Duodenal mucosa (tissue), 2 donors: Measurements from ENCODE around the gene CUL1.

Experiments used
- H3K27ac ChIP-seq: one replicate; pipeline ENCODE4 v1.7.0; 2013; ENCODE audit warnings: low read depth, low read length
- H3K27me3 ChIP-seq, 2 donors: one replicate each; pipeline ENCODE4 v1.7.0; 2013; ENCODE audit warnings: low read length in 2 of 2, control low read depth in 1 of 2; ENCODE audit not compliant: insufficient read depth in 2 of 2, control insufficient read depth in 1 of 2
- H3K36me3 ChIP-seq, 2 donors: one replicate each; pipeline ENCODE4 v1.7.0; 2013; ENCODE audit warnings: low read length in 2 of 2, control low read depth in 1 of 2; ENCODE audit not compliant: insufficient read depth in 2 of 2, control insufficient read depth in 1 of 2
- H3K4me1 ChIP-seq, 2 donors: one replicate each; pipeline ENCODE4 v1.7.0; 2013; ENCODE audit warnings: low read length in 2 of 2, control low read depth in 1 of 2; ENCODE audit not compliant: insufficient read depth in 2 of 2, control insufficient read depth in 1 of 2
- H3K4me3 ChIP-seq, 2 donors: one replicate each; pipeline ENCODE4 v1.7.0; 2013; ENCODE audit warnings: low read length in 2 of 2, low read depth in 1 of 2
- H3K9ac ChIP-seq, 2 donors: one replicate each; pipeline ENCODE4 v1.7.0; 2013; ENCODE audit warnings: low read length in 2 of 2, low read depth in 1 of 2
- H3K9me3 ChIP-seq, 2 donors: one replicate each; pipeline ENCODE4 v1.7.0; 2013; ENCODE audit warnings: low read length in 2 of 2, control low read depth in 1 of 2; ENCODE audit not compliant: control insufficient read depth in 1 of 2

CUL1 gene

GRCh38 chr7:148670807-148671206, 27.9 kb upstream of the CUL1 start:
- Histone ChIP-seq H3K36me3 (no peaks in the 10 kb centered on the region), H3K27me3 (no peaks in the 10 kb centered on the region), H3K9me3 (peaks cover 0 to 5% of the 10 kb centered on the region in 2 donors), H3K9ac (no peak overlapping the region), H3K4me3 (no peak overlapping the region), H3K4me1 (no peaks in the 10 kb centered on the region), H3K27ac (no peak overlapping the region)

- no peaks in the 10 kb centered on the region for H3K27me3 ChIP-seq
- H3K4me1 ChIP-seq = no peaks in the 10 kb centered on the region
- no peak overlapping the region for H3K4me3 ChIP-seq
- H3K9me3 ChIP-seq = peaks cover 0 to 5% of the 10 kb centered on the region in 2 donors
- no peak overlapping the region for H3K9ac ChIP-seq
- no peaks in the 10 kb centered on the region for H3K36me3 ChIP-seq
- H3K27ac ChIP-seq = no peak overlapping the region
These were observed 26.7 kb upstream of the CUL1 start for GRCh38 chr7:148672041-148672440.

DNA sequence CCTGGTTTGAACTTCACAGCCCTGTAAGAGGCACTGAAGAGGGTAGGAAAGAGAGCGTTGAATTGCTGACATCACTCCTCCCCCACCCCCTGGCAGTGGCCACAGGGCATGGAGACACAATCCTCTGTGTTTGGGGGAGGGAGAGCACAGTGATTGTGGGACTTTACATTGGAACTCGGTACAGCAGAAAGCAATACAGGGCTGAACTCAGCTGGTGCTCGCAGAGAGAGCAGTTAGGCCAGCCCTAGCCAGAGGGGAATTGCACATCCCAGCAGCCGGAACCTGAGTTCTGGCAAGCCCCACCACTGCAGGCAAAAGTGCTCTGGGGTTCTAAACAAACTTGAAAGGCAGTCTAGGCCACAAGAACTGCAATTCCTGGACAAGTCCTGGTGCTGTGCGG, 24.0 kb upstream of the CUL1 start:
- no peaks in the 10 kb centered on the region for H3K36me3 ChIP-seq
- H3K9me3 ChIP-seq = peaks cover 0 to 5% of the 10 kb centered on the region in 2 donors
- H3K27me3 ChIP-seq = no peaks in the 10 kb centered on the region
- H3K9ac ChIP-seq = no peak overlapping the region
- H3K4me1 ChIP-seq = no peaks in the 10 kb centered on the region
- H3K4me3 ChIP-seq = no peak overlapping the region
- H3K27ac ChIP-seq = no peak overlapping the region

- Histone ChIP-seq H3K4me3 (no peak overlapping the region), H3K4me1 (no peaks in the 10 kb centered on the region), H3K9ac (no peak overlapping the region), H3K9me3 (peaks cover 0 to 5% of the 10 kb centered on the region in 2 donors), H3K27me3 (no peaks in the 10 kb centered on the region), H3K27ac (no peak overlapping the region), H3K36me3 (no peaks in the 10 kb centered on the region)
These were observed 22.4 kb upstream of the CUL1 start for GRCh38 chr7:148676291-148676690.

DNA sequence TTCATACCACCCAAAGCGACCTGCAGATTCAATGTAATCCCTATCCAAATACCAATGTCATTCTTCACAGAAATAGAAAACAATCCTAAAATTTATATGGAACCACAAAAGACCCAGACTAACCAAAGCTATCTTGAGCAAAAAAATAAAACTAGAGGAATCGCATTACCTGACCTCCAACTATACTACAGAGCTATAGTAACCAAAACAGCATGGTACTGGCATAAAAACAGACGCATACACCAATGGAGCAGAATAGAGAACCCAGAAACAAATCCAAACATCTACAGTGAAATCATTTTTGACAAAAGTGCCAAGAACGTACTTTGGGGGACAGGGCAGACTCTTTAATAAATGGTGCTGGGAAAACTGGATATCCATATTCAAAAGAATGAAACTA, 16.9 kb upstream of the CUL1 start:
- Histone ChIP-seq H3K27ac (no peak overlapping the region), H3K4me1 (no peaks in the 10 kb centered on the region), H3K27me3 (no peaks in the 10 kb centered on the region), H3K36me3 (no peaks in the 10 kb centered on the region), H3K9ac (no peak overlapping the region), H3K4me3 (no peak overlapping the region), H3K9me3 (peaks cover 0 to 5% of the 10 kb centered on the region in 2 donors)

DNA sequence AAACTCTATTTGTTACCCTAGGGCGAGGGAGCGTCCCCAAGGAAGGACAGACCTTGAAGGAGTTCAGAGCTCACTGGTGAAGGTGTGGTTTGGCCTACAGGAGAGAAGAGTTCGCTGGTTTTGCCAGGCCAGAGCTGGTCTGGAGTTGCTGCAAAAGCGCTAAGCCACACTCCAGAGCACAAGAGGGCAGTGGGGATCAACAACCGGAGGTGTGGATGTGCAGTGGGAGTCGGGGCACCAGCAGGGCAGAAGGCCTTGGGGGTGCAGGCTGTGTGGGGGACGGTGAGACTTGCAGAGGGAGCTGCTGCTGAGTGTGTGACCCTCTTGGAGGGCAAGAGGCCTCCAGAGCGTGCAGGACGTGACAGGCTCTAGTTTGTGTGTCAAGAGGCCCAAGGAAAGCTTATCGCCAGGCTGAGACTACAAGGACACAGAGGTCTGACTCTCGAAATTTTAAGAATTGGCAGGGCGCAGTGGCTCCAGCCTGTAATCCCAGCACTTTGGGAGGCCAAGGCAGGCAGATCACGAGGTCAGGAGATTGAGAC, 14.3 kb upstream of the CUL1 start:
- no peak overlapping the region for H3K9ac ChIP-seq
- no peak overlapping the region for H3K27ac ChIP-seq
- H3K36me3 ChIP-seq = no peaks in the 10 kb centered on the region
- no peaks in the 10 kb centered on the region for H3K4me1 ChIP-seq
- H3K27me3 ChIP-seq = no peaks in the 10 kb centered on the region
- peaks cover 0 to 5% of the 10 kb centered on the region in 2 donors for H3K9me3 ChIP-seq
- H3K4me3 ChIP-seq = no peak overlapping the region

GRCh38 chr7:148686312-148686937, 12.3 kb upstream of the CUL1 start:
- Histone ChIP-seq H3K4me1 (no peaks in the 10 kb centered on the region), H3K4me3 (no peak overlapping the region), H3K36me3 (no peaks in the 10 kb centered on the region), H3K9ac (no peak overlapping the region), H3K27ac (no peak overlapping the region), H3K9me3 (peaks cover 0 to 5% of the 10 kb centered on the region in 2 donors), H3K27me3 (no peaks in the 10 kb centered on the region)

- H3K27ac ChIP-seq = no peak overlapping the region
- H3K36me3 ChIP-seq = no peaks in the 10 kb centered on the region
- H3K9ac ChIP-seq = no peak overlapping the region
These were observed 11.1 kb upstream of the CUL1 start for GRCh38 chr7:148687555-148687954.

DNA sequence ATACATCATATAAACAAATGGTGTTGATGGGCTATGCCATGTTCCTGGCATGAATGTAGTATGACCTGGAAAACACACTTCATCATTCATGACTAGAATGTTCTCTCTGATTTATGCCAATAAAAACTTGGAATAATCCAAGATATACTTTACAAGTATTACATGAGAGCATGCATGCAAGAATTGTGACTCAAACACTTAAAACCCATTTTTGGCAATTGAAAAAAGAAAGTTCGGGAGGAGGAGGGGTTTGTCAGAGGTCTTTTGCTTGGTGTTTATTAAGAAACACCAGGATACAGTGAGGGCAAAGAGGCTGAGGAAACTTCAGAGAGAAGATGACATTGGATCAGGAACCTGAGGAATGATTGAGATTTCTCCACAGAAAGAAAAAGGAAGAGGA, 10.2 kb upstream of the CUL1 start:
- Histone ChIP-seq H3K9ac (no peak overlapping the region), H3K4me3 (no peak overlapping the region), H3K36me3 (no peaks in the 10 kb centered on the region), H3K27ac (no peak overlapping the region), H3K27me3 (no peaks in the 10 kb centered on the region), H3K9me3 (no peaks in the 10 kb centered on the region), H3K4me1 (no peaks in the 10 kb centered on the region)

More at GRCh38 chr7:148687555-148687954, 11.1 kb upstream of the CUL1 start:
- H3K4me3 ChIP-seq = no peak overlapping the region
- no peaks in the 10 kb centered on the region for H3K27me3 ChIP-seq
- no peaks in the 10 kb centered on the region for H3K4me1 ChIP-seq
- no peaks in the 10 kb centered on the region for H3K9me3 ChIP-seq

- H3K9me3 ChIP-seq = no peaks in the 10 kb centered on the region
- no peaks in the 10 kb centered on the region for H3K27me3 ChIP-seq
- H3K4me1 ChIP-seq = peaks cover 0 to 5% of the 10 kb centered on the region in 2 donors
- H3K9ac ChIP-seq = no peak overlapping the region
- H3K4me3 ChIP-seq = no peak overlapping the region
- H3K27ac ChIP-seq = no peak overlapping the region
- H3K36me3 ChIP-seq = no peaks in the 10 kb centered on the region
These were observed 5.1 kb upstream of the CUL1 start for GRCh38 chr7:148693651-148694050.
